GM06990 (cell line): Measurements from ENCODE around the gene KRTAP10-3.
"Not testable (repeated sequence)": the region's sequence is repeated elsewhere in the genome, so short reads cannot be mapped to it uniquely, and the experiment has no call there.

ENCODE experiments used
- DNase-seq: peaks from one replicate; pipeline ENCODE4 v3.0.0-alpha.2; 2011; ENCODE audit not compliant: insufficient read length; ENCODE audit errors: extremely low read depth
- H3K27me3 ChIP-seq: replicated peaks from 2 replicates; pipeline ENCODE4 v1.6.0; 2011; ENCODE audit warnings: low read length; ENCODE audit not compliant: control insufficient read depth, insufficient read depth
- H3K36me3 ChIP-seq: 2 replicates; pipeline ENCODE4 v1.5.1; 2011; ENCODE audit warnings: low read length; ENCODE audit not compliant: control insufficient read depth, insufficient read depth
- H3K4me3 ChIP-seq: replicated peaks from 2 replicates; pipeline ENCODE4 v1.5.1; 2011; ENCODE audit warnings: low read depth, mild to moderate bottlenecking, control low read depth, low read length
- CTCF ChIP-seq: IDR thresholded peaks from 2 replicates; pipeline ENCODE4 v1.5.1; 2011; ENCODE audit warnings: low read length, control low read depth, mild to moderate bottlenecking, inconsistent platforms; ENCODE audit not compliant: insufficient read depth, poor library complexity, severe bottlenecking

The KRTAP10-3 gene

GRCh38 chr21:44583089-44583799 is 24.6 kb upstream of the KRTAP10-3 start:
- Histone ChIP-seq H3K36me3 (no peaks in the 10 kb centered on the region), H3K27me3 (no peaks in the 10 kb centered on the region), H3K4me3 (no peak overlapping the region)
- DNase-seq: no peak
- no peak for TF ChIP-seq CTCF

GRCh38 chr21:44582055-44582454 is 23.5 kb upstream of the KRTAP10-3 start:
- no peaks in the 10 kb centered on the region for H3K36me3 ChIP-seq
- TF ChIP-seq CTCF: no peak
- no peak overlapping the region for H3K4me3 ChIP-seq
- DNase-seq: no peak
- no peaks in the 10 kb centered on the region for H3K27me3 ChIP-seq

- Histone ChIP-seq H3K27me3 (no peaks in the 10 kb centered on the region), H3K4me3 (no peak overlapping the region), H3K36me3 (no peaks in the 10 kb centered on the region)
- DNase-seq: no peak
- TF ChIP-seq CTCF: no peak
Measured at GRCh38 chr21:44581158-44581557, 22.6 kb upstream of the KRTAP10-3 start.

- not testable (repeated sequence) for H3K4me3 ChIP-seq, DNase-seq, H3K27me3 ChIP-seq, H3K36me3 ChIP-seq
Measured at GRCh38 chr21:44580231-44580821, 21.7 kb upstream of the KRTAP10-3 start, which contains the start of gene KRTAP10-5. KRTAP10-5 (minus strand) TSS chr21:44580604; CDS start chr21:44580578, 26 bp downstream.

GRCh38 chr21:44579833-44580144 is 21.2 kb upstream of the KRTAP10-3 start:
- no peak for TF ChIP-seq CTCF
- Histone ChIP-seq H3K4me3 (no peak overlapping the region), H3K27me3 (no peaks in the 10 kb centered on the region), H3K36me3 (no peaks in the 10 kb centered on the region)
- DNase-seq: no peak

- DNase-seq: no peak
- Histone ChIP-seq H3K27me3 (no peaks in the 10 kb centered on the region), H3K4me3 (no peak overlapping the region), H3K36me3 (no peaks in the 10 kb centered on the region)
- TF ChIP-seq CTCF: no peak
Measured at GRCh38 chr21:44579056-44579832, 20.6 kb upstream of the KRTAP10-3 start.
